ENCODE measurements around the gene UNC13D.

Gene UNC13D

DNA sequence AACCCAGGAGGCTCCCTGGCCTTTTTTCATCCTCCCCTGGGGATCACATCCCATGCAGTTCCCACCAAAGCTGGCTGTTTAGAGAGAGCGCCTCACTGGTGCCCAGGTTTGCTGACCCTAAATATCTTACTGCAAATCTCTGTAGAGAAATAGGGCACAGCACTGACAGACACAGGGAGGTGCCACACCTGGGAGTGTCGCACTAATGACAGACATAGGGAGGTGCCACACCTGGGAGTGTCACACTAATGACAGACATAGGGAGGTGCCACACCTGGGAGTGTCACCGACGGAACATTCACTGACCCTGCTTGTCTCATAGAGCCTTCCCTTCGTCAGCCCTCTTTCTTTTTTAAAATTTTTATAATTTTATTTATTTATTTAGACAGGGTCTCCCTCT, 34.0 kb downstream of the UNC13D start:
- Histone ChIP-seq H3K9me3 (ENCODE audit: insufficient read depth, low read length) (no peaks in the 10 kb centered on the region), H3K9ac (ENCODE audit: low read length) (no peak overlapping the region), H2AFZ (ENCODE audit: low read depth, low read length, severe bottlenecking) (no peak overlapping the region), H3K79me2 (ENCODE audit: insufficient read depth, low read length) (no peaks in the 10 kb centered on the region), H3K4me3 (ENCODE audit: insufficient read depth, low read length, poor library complexity, severe bottlenecking) (no peak overlapping the region), H3F3A (ENCODE audit: insufficient read depth) (no peaks in the 10 kb centered on the region), H3K36me3 (ENCODE audit: low read length) (no peaks in the 10 kb centered on the region), H4K20me1 (ENCODE audit: low read depth, low read length) (no peaks in the 10 kb centered on the region), H3K4me2 (ENCODE audit: low read depth, low read length, poor library complexity, severe bottlenecking) (no peak overlapping the region), H3K9me2 (replicated peaks; ENCODE audit: insufficient read depth, low read length) (no peaks in the 10 kb centered on the region), H3K27me3 (ENCODE audit: low read length) (no peaks in the 10 kb centered on the region), H3K27ac (ENCODE audit: low read depth, low read length) (no peak overlapping the region)
- no peak for TF ChIP-seq EZH2phosphoT487 (conservative IDR thresholded peaks at IDR 0.05; ENCODE audit: low read length)
- TF ChIP-seq, protein P1, sequence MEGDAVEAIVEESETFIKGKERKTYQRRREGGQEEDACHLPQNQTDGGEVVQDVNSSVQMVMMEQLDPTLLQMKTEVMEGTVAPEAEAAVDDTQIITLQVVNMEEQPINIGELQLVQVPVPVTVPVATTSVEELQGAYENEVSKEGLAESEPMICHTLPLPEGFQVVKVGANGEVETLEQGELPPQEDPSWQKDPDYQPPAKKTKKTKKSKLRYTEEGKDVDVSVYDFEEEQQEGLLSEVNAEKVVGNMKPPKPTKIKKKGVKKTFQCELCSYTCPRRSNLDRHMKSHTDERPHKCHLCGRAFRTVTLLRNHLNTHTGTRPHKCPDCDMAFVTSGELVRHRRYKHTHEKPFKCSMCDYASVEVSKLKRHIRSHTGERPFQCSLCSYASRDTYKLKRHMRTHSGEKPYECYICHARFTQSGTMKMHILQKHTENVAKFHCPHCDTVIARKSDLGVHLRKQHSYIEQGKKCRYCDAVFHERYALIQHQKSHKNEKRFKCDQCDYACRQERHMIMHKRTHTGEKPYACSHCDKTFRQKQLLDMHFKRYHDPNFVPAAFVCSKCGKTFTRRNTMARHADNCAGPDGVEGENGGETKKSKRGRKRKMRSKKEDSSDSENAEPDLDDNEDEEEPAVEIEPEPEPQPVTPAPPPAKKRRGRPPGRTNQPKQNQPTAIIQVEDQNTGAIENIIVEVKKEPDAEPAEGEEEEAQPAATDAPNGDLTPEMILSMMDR (IDR thresholded peaks at IDR 0.05; ENCODE audit: insufficient read depth, low read length, poor library complexity, severe bottlenecking), result no peak

DNA sequence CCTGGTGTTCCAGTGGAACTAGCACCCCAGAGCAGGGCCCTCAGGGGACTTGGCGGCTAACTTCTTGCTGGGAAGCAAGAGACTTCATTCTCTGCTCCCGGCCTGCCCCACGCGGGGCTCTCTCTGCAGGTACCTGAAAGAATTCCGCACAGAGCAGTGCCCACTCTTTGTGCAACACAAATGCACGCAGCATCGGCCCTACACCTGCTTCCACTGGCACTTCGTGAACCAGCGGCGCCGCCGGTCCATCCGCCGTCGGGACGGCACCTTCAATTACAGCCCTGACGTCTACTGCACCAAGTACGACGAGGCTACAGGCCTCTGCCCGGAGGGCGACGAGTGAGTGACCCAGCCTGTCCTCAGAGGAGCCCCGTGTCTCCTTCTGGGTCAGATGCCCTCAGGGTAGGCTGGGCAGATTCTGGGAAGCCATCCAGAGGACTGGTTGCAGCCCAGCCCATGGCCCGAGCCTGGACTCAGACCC, 34.5 kb downstream of the UNC13D start:
- TF ChIP-seq, protein P1 (IDR thresholded peaks at IDR 0.05; ENCODE audit: insufficient read depth, low read length, poor library complexity, severe bottlenecking), result no peak
- no peak for TF ChIP-seq EZH2phosphoT487 (conservative IDR thresholded peaks at IDR 0.05; ENCODE audit: low read length)
- H3K36me3 ChIP-seq (ENCODE audit: low read length), result no peaks in the 10 kb centered on the region
- H3K27me3 ChIP-seq (ENCODE audit: low read length), result no peaks in the 10 kb centered on the region
- H2AFZ ChIP-seq (ENCODE audit: low read depth, low read length, severe bottlenecking), result no peak overlapping the region
- H3K4me2 ChIP-seq (ENCODE audit: low read depth, low read length, poor library complexity, severe bottlenecking), result no peak overlapping the region
- H3K27ac ChIP-seq (ENCODE audit: low read depth, low read length), result no peak overlapping the region
- H3K9me2 ChIP-seq (replicated peaks; ENCODE audit: insufficient read depth, low read length), result no peaks in the 10 kb centered on the region
- no peak overlapping the region for H3K4me3 ChIP-seq (ENCODE audit: insufficient read depth, low read length, poor library complexity, severe bottlenecking)
- H3K9ac ChIP-seq (ENCODE audit: low read length), result no peak overlapping the region
- H3K79me2 ChIP-seq (ENCODE audit: insufficient read depth, low read length), result no peaks in the 10 kb centered on the region
- H3K9me3 ChIP-seq (ENCODE audit: insufficient read depth, low read length), result no peaks in the 10 kb centered on the region
- no peaks in the 10 kb centered on the region for H3F3A ChIP-seq (ENCODE audit: insufficient read depth)
- H4K20me1 ChIP-seq (ENCODE audit: low read depth, low read length), result no peaks in the 10 kb centered on the region

DNA sequence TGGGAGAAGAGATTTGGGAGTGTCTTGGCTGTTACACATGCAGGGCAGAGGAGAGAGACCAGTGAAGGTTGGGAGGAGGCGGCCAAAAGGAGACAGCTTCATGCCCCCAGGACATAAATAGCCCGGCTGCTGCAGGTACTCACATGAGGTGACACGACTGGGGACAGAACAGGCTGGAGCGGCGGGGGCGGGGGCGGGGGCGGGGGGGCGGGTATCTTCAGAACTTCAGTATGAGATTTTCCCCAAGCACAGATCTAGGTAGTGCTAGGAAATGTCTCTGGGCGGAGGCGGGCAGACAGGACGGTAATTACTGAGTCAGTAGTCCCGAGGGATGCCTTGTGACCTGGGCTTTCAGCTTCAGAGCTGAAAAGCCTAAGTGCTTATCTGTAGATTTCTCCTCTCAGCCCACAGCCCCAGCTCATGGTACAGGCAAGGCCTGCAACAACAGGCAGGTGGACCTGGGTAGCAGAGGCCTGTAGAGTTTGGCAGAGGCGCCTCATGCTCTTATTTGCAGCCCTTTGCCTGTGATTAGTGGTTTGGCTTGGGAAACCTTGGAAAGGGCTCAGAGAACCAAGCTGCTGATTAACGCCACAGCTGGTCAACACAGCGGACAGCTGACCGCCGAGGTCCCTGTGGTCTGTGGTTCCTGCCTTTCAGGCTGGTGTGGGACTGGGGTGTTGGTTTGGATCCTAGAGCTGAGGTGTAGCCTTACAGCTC, 35.1 kb downstream of the UNC13D start:
- Histone ChIP-seq H3K9me3 (ENCODE audit: insufficient read depth, low read length) (no peaks in the 10 kb centered on the region), H3K27ac (ENCODE audit: low read depth, low read length) (no peak overlapping the region), H3K4me2 (ENCODE audit: low read depth, low read length, poor library complexity, severe bottlenecking) (no peak overlapping the region), H4K20me1 (ENCODE audit: low read depth, low read length) (no peaks in the 10 kb centered on the region), H3K36me3 (ENCODE audit: low read length) (no peaks in the 10 kb centered on the region), H2AFZ (ENCODE audit: low read depth, low read length, severe bottlenecking) (no peak overlapping the region), H3K27me3 (ENCODE audit: low read length) (no peaks in the 10 kb centered on the region), H3F3A (ENCODE audit: insufficient read depth) (no peaks in the 10 kb centered on the region), H3K9ac (ENCODE audit: low read length) (no peak overlapping the region), H3K79me2 (ENCODE audit: insufficient read depth, low read length) (no peaks in the 10 kb centered on the region), H3K9me2 (replicated peaks; ENCODE audit: insufficient read depth, low read length) (no peaks in the 10 kb centered on the region), H3K4me3 (ENCODE audit: insufficient read depth, low read length, poor library complexity, severe bottlenecking) (no peak overlapping the region)
- TF ChIP-seq, protein P1 (IDR thresholded peaks at IDR 0.05; ENCODE audit: insufficient read depth, low read length, poor library complexity, severe bottlenecking), result no peak
- no peak for TF ChIP-seq EZH2phosphoT487 (conservative IDR thresholded peaks at IDR 0.05; ENCODE audit: low read length)
